GM04503 (cell line): ENCODE results near the gene TP53BP2.

Source experiments
- DNase-seq: peaks from one replicate; pipeline ENCODE4 v3.0.0-alpha.2; 2012; ENCODE audit warnings: low read depth

The TP53BP2 gene

GRCh38 chr1:223765036-223765718 lies 80.6 kb downstream of the TP53BP2 start:
- no peak for DNase-seq

- DNase-seq, result no peak
These were observed 81.9 kb downstream of the TP53BP2 start for GRCh38 chr1:223763881-223764280.

- no peak for DNase-seq
These were observed 82.5 kb downstream of the TP53BP2 start for GRCh38 chr1:223763251-223763650.

GRCh38 chr1:223761411-223761810 lies 84.3 kb downstream of the TP53BP2 start:
- DNase-seq, result no peak

- no peak for DNase-seq
These were observed 84.9 kb downstream of the TP53BP2 start for GRCh38 chr1:223760833-223761232.

GRCh38 chr1:223759273-223759672 lies 86.5 kb downstream of the TP53BP2 start:
- DNase-seq, result no peak

GRCh38 chr1:223758734-223759133 lies 87.0 kb downstream of the TP53BP2 start:
- DNase-seq, result no peak

GRCh38 chr1:223756806-223757700 lies 88.7 kb downstream of the TP53BP2 start:
- DNase-seq, result no peak

- DNase-seq, result no peak
These were observed 89.6 kb downstream of the TP53BP2 start for GRCh38 chr1:223755992-223756775.

GRCh38 chr1:223755432-223755792 lies 90.3 kb downstream of the TP53BP2 start:
- no peak for DNase-seq

GRCh38 chr1:223754681-223755431 lies 90.9 kb downstream of the TP53BP2 start:
- DNase-seq, result no peak

GRCh38 chr1:223752721-223753515 lies 92.8 kb downstream of the TP53BP2 start:
- DNase-seq, result no peak

- DNase-seq, result no peak
These were observed 94.1 kb downstream of the TP53BP2 start for GRCh38 chr1:223751696-223752095.

- no peak for DNase-seq
These were observed 94.8 kb downstream of the TP53BP2 start for GRCh38 chr1:223750730-223751570.

- no peak for DNase-seq
These were observed 96.7 kb downstream of the TP53BP2 start for GRCh38 chr1:223748773-223749733.

- no peak for DNase-seq
These were observed 97.4 kb downstream of the TP53BP2 start for GRCh38 chr1:223748405-223748772.

- DNase-seq, result no peak
These were observed 97.9 kb downstream of the TP53BP2 start for GRCh38 chr1:223747838-223748335.

GRCh38 chr1:223745731-223746130 lies 100.0 kb downstream of the TP53BP2 start:
- no peak for DNase-seq
